ENCODE measurements around the gene SH3D19. TPM values are rescaled to one million over a fixed set of nuclear protein-coding genes. Genes with fewer than 3 reads are reported as not detected.

Gene SH3D19
- total RNA-seq, 4 donors from 2014 or later, result 159 to 295 (median 224) TPM

DNA sequence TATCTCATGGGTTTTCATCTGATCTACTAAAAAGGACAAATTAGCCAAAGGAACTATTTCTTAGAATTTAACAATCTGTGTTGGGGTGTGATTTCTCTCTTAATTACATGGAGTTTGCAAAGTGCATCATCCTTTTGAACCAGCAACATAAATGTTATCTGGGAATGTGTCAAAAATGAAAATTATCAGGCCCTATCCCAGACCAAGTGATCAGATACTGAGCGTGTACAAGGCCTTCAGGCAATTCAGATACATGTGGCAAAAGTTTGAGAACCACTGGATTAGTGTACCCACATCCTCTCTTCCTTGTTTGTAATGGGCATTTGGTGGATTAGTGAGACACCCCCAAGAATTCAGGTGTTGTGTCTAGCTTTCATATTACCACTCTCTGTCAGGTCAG, 3.8 kb downstream of the SH3D19 start:
- H3K27ac ChIP-seq, result peak overlapping the region in 1 of 4 donors; percentile 13
- H3K9me3 ChIP-seq, result no peaks in the 10 kb centered on the region
- TF ChIP-seq, protein P1, sequence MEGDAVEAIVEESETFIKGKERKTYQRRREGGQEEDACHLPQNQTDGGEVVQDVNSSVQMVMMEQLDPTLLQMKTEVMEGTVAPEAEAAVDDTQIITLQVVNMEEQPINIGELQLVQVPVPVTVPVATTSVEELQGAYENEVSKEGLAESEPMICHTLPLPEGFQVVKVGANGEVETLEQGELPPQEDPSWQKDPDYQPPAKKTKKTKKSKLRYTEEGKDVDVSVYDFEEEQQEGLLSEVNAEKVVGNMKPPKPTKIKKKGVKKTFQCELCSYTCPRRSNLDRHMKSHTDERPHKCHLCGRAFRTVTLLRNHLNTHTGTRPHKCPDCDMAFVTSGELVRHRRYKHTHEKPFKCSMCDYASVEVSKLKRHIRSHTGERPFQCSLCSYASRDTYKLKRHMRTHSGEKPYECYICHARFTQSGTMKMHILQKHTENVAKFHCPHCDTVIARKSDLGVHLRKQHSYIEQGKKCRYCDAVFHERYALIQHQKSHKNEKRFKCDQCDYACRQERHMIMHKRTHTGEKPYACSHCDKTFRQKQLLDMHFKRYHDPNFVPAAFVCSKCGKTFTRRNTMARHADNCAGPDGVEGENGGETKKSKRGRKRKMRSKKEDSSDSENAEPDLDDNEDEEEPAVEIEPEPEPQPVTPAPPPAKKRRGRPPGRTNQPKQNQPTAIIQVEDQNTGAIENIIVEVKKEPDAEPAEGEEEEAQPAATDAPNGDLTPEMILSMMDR (IDR thresholded peaks at IDR 0.05), result no peak
- TF ChIP-seq POLR2A (IDR thresholded peaks at IDR 0.05), result no peak
- H3K4me1 ChIP-seq, result peaks cover 0 to 28% (median 3%) of the 10 kb centered on the region in 4 donors
- H3K36me3 ChIP-seq, result no peaks in the 10 kb centered on the region
- DNase-seq, result no peak
- no peak overlapping the region for H3K4me3 ChIP-seq
- no peaks in the 10 kb centered on the region for H3K27me3 ChIP-seq

DNA sequence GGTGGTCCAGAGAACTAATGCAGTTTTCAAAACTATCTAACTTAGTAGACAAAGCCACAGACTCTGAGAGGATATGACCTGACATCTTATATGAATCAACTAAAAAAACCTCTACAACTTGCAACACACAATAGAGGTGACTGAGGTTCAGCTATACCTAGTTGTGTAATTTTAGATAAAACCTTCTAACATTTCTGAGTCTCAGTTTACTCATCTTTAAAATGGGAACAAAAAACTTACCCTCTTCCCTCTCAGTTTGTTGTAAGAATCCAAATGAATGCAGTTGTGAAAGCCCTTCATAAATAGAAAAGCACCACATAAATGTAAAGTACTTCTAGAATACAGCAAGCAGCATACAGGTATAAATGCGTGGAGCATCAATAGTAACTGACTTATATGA, 5.9 kb downstream of the SH3D19 start:
- H3K9me3 ChIP-seq, result no peaks in the 10 kb centered on the region
- H3K27me3 ChIP-seq, result no peaks in the 10 kb centered on the region
- H3K4me3 ChIP-seq, result no peak overlapping the region
- no peak overlapping the region for H3K27ac ChIP-seq
- H3K36me3 ChIP-seq, result no peaks in the 10 kb centered on the region
- TF ChIP-seq, protein P1 (IDR thresholded peaks at IDR 0.05), result no peak
- no peak for TF ChIP-seq POLR2A (IDR thresholded peaks at IDR 0.05)
- DNase-seq, result no peak
- H3K4me1 ChIP-seq, result peaks cover 0 to 38% (median 5%) of the 10 kb centered on the region in 4 donors

DNA sequence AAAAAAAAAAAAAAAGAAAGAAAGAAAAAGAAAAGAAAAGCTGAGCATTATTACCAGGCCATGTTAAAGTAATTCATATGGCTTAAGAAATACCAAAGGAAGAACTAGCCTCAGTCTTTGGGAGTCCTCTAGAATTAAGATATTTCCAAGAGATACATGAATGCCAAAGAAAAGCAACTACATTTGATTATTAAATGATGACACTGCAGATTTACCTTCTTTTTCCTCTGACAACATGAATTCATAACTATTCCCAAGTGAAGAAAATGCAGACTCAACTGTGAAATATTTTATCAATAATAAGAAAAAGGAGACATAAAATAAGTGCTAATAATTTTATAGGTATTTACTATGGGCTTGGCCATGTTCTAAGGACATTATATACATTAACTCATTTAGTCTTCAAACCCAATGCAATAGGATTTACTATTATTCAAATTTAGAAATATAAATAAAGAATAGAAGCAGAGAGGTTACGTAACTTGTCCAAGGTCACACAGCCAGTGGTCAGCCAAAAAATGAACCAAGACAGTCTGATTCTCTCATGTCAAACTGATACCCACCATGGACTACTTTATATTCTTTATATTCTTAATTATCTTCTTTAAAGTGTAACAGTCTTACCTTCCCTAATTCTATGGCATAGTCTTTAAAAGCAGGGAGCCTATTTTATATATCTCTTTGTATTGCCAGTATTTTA, 6.9 kb downstream of the SH3D19 start:
- no peak for DNase-seq
- Histone ChIP-seq H3K36me3 (no peaks in the 10 kb centered on the region), H3K4me3 (no peak overlapping the region), H3K27ac (no peak overlapping the region), H3K27me3 (no peaks in the 10 kb centered on the region), H3K4me1 (peaks cover 0 to 39% (median 5%) of the 10 kb centered on the region in 4 donors), H3K9me3 (no peaks in the 10 kb centered on the region)
- no peak for TF ChIP-seq POLR2A (IDR thresholded peaks at IDR 0.05)
- TF ChIP-seq, protein P1 (IDR thresholded peaks at IDR 0.05), result no peak

DNA sequence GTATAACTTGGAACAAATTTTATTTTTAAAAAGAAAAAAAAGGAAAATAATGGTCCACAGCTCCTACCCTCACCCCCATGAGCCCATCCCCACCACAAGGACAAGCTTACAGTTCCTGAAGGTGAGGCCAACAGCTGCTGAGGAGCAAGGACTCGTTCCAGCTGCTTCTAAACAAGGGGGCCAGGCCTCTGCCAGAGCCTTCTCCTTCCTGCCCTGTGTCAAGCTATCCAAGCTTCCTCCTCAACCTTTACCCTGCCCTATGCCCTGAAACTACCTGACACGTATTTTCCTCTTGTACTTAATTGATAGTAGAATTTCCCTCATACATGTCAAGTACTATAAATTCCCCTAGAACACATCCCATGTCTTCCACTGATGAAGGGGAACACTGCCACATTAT, 8.8 kb downstream of the SH3D19 start:
- peak in 1 of 2 donors; percentile 7 for TF ChIP-seq POLR2A (IDR thresholded peaks at IDR 0.05)
- TF ChIP-seq, protein P1 (IDR thresholded peaks at IDR 0.05), result no peak
- H3K27ac ChIP-seq, result peak overlapping the region in 3 of 4 donors; percentile 46 to 75 (median 46)
- peak overlapping the region in 2 of 4 donors; percentile 2 to 10 for H3K4me3 ChIP-seq
- no peaks in the 10 kb centered on the region for H3K36me3 ChIP-seq
- peaks cover 0 to 35% (median 5%) of the 10 kb centered on the region in 4 donors for H3K4me1 ChIP-seq
- no peaks in the 10 kb centered on the region for H3K9me3 ChIP-seq
- no peaks in the 10 kb centered on the region for H3K27me3 ChIP-seq
- peak in 2 of 3 donors; percentile 63 to 77 for DNase-seq

DNA sequence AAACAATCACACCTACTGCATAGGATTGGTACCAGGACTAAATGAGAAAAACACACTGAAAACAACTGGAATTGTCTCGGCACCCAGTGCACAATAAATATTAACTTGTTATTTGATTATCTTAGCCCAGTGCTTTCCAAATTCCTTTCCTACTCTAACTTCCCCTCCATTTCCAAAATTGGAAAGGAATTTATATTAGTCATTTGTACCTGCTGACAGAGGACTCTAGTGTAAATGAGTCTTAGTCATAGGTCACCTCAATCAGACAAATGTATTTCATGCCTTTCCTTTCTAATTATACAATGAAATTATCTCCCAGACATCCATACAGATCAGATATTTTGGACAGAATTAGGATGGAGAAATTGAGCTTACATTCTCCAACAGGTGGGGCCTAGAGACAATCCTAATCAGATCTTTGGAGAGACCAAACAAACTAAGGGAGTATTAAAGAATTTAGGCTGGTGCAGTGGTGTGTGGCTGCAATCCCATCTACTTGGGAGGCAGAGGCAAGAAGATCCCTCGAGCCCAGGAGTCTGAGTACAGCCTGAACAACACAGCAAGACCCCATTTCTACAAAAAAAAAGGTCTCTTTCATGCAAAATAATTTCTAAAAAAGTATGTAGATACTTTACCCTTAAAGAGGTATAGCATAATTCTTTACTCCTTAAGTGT, 10.1 kb downstream of the SH3D19 start:
- Histone ChIP-seq H3K27ac (peak overlapping the region in 2 of 4 donors; percentile 36 to 42), H3K4me1 (peaks cover 0 to 24% (median 5%) of the 10 kb centered on the region in 4 donors), H3K36me3 (no peaks in the 10 kb centered on the region), H3K9me3 (no peaks in the 10 kb centered on the region), H3K4me3 (no peak overlapping the region), H3K27me3 (no peaks in the 10 kb centered on the region)
- no peak for TF ChIP-seq POLR2A (IDR thresholded peaks at IDR 0.05)
- TF ChIP-seq, protein P1 (IDR thresholded peaks at IDR 0.05), result no peak
- DNase-seq, result no peak

All from Peyer's patch (tissue), 4 donors.